B cell (primary cell): ENCODE results near the gene MCRIP2. TPM values are rescaled to one million over a fixed set of nuclear protein-coding genes. Genes with fewer than 3 reads are reported as not detected.
A peak's percentile ranks its signal among the peaks of the same experiment; 100 is the strongest.

Experiments
- ATAC-seq: fragments of 200-7000 bp; cut with Tn5 transposase; one replicate; pipeline ENCODE4 v1.10.0; 2021; ENCODE audit warnings: low read depth, mild to moderate bottlenecking, moderate number of reproducible peaks, moderate library complexity
- CTCF ChIA-PET: fragments of 350-600 bp; sonication (Branson Sonifier 250); formaldehyde crosslinking; loops from one replicate; lab custom pipeline; 2021; ENCODE audit warnings: antibody characterized with exemption, inconsistent platforms; lab: Charles Lee
- POLR2A ChIA-PET: fragments of 350-600 bp; sonication (Branson Sonifier 250); formaldehyde crosslinking; loops from one replicate; lab custom pipeline; 2021; ENCODE audit warnings: antibody characterized with exemption; lab: Charles Lee
- DNase-seq: peaks from one replicate; pipeline ENCODE4 v3.0.0; 2013
- H2AFZ ChIP-seq: 2 replicates; pipeline ENCODE4 v1.6.1; 2012; ENCODE audit warnings: mild to moderate bottlenecking, low read depth, low read length; ENCODE audit not compliant: insufficient read depth, poor library complexity, severe bottlenecking
- H3K27ac ChIP-seq, 2 donors: 1 replicate in 1 of 2; 2 replicates in 1 of 2; pipeline ENCODE4 v1.5.1; 2012 to 2013; ENCODE audit warnings: low read length in 2 of 2, mild to moderate bottlenecking in 2 of 2, moderate library complexity in 1 of 2
- H3K27me3 ChIP-seq, 4 experiments: fragments of 200-600 bp in 1 of 4; sonication (generic) in 1 of 4; replicated peaks in 1 of 4; 1 replicate in 2 of 4; 2 replicates in 2 of 4; pipeline versions ENCODE4 v1.6.1 to v1.7.0; 2013 to 2016; ENCODE audit warnings: low read length in 3 of 4, mild to moderate bottlenecking in 2 of 4, mixed read lengths in 1 of 4, moderate library complexity in 1 of 4; ENCODE audit not compliant: insufficient read depth in 4 of 4, control insufficient read depth in 3 of 4; ENCODE audit errors: control extremely low read depth in 1 of 4
- H3K36me3 ChIP-seq, 2 experiments: replicated peaks in 1 of 2; 1 replicate in 1 of 2; 2 replicates in 1 of 2; pipeline versions ENCODE4 v1.6.1 to v1.7.1; 2013; ENCODE audit warnings: low read length in 1 of 2; ENCODE audit not compliant: insufficient read depth in 2 of 2, control insufficient read depth in 1 of 2; ENCODE audit errors: control extremely low read depth in 1 of 2, extremely low read depth in 1 of 2
- H3K4me1 ChIP-seq, 2 donors: fragments of 200-600 bp in 1 of 2; sonication (generic) in 1 of 2; 1 replicate in 1 of 2; 2 replicates in 1 of 2; pipeline versions ENCODE4 v1.5.1 to v1.6.1; 2013 to 2017; ENCODE audit warnings: low read length in 2 of 2; ENCODE audit not compliant: control insufficient read depth in 2 of 2, insufficient read depth in 2 of 2
- H3K4me2 ChIP-seq: replicated peaks from 2 replicates; pipeline ENCODE3; 2012; ENCODE audit warnings: mild to moderate bottlenecking, low read depth, low read length; ENCODE audit not compliant: poor library complexity, severe bottlenecking
- H3K4me3 ChIP-seq, 5 experiments: fragments of 200-600 bp in 1 of 5; sonication (generic) in 1 of 5; 1 replicate in 3 of 5; 2 replicates in 2 of 5; pipeline versions ENCODE4 v1.5.1 to v1.7.0; 2011 to 2016; ENCODE audit warnings: low read length in 4 of 5, mild to moderate bottlenecking in 4 of 5, low read depth in 2 of 5, control low read depth in 1 of 5, moderate library complexity in 1 of 5; ENCODE audit not compliant: insufficient read depth in 1 of 5; ENCODE audit errors: control extremely low read depth in 1 of 5, extremely low read depth in 1 of 5
- H3K79me2 ChIP-seq: fragments of 200-600 bp; sonication (generic); one replicate; pipeline ENCODE4 v1.6.0; 2016; ENCODE audit warnings: low read length; ENCODE audit not compliant: control insufficient read depth, insufficient read depth
- H3K9ac ChIP-seq: fragments of 200-600 bp; sonication (generic); 2 replicates; pipeline ENCODE4 v1.6.1; 2017; ENCODE audit warnings: mild to moderate bottlenecking, low read length, moderate library complexity
- H3K9me3 ChIP-seq, 3 donors: one replicate each; pipeline versions ENCODE4 v1.6.1 to v1.7.1; 2013; ENCODE audit warnings: low read length in 2 of 3; ENCODE audit not compliant: control insufficient read depth in 2 of 3, insufficient read depth in 1 of 3; ENCODE audit errors: control extremely low read depth in 1 of 3
- H4K20me1 ChIP-seq: 2 replicates; pipeline ENCODE4 v1.6.0; 2012; ENCODE audit warnings: mild to moderate bottlenecking, low read length; ENCODE audit not compliant: insufficient read depth, control insufficient read depth, poor library complexity, severe bottlenecking
- H3K27ac Mint-ChIP-seq: one replicate; pipeline ENCODE4 v1.8.0; 2021; ENCODE audit warnings: mixed read lengths
- H3K27me3 Mint-ChIP-seq: one replicate; pipeline ENCODE4 v1.8.0; 2021; ENCODE audit warnings: mixed read lengths
- H3K4me1 Mint-ChIP-seq: one replicate; pipeline ENCODE4 v1.8.0; 2021; ENCODE audit warnings: mixed read lengths
- H3K4me3 Mint-ChIP-seq: one replicate; pipeline ENCODE4 v1.8.0; 2021; ENCODE audit warnings: mixed read lengths
- H3K9me3 Mint-ChIP-seq: one replicate; pipeline ENCODE4 v1.8.0; 2022; ENCODE audit warnings: mixed read lengths; ENCODE audit not compliant: insufficient read depth
- EZH2 ChIP-seq: IDR thresholded peaks from 2 replicates; pipeline ENCODE4 v1.6.1; 2012; ENCODE audit warnings: borderline replicate concordance, low read depth, mild to moderate bottlenecking, moderate library complexity, low read length; ENCODE audit not compliant: insufficient read depth, poor library complexity, severe bottlenecking
- WGBS: methylation state at CpG from one replicate; pipeline ENCODE4 v1.1.5; 2013; ENCODE audit warnings: missing lambda C conversion rate; ENCODE audit not compliant: insufficient coverage; 5-methylcytosine and 5-hydroxymethylcytosine counted together
- intact Hi-C: fragments of 100-400 bp; cut with micrococcal nuclease; formaldehyde crosslinking; loops from one replicate; pipeline ENCODE4 v1.10.0; 2022
- polyA plus RNA-seq: library from polyadenylated mRNA; depleted of rRNA; stranded (reverse); fragments of >200 nt; gene quantifications from 2 replicates; pipeline ENCODE4 v1.2.3, GENCODE V29; 2012
- total RNA-seq, 2 donors: library from RNA; stranded (reverse); fragments of 120-200 nt in 1 of 2; gene quantifications; 1 replicate in 1 of 2; 2 replicates in 1 of 2; pipeline versions ENCODE4 v1.2.3 to v1.2.4, GENCODE V29; 2013 to 2022
- TF ChIP-seq, protein P1 (sequence below): fragments of 200-600 bp; IDR thresholded peaks from one replicate; pipeline ENCODE4 v1.8.0; 2022; ENCODE audit warnings: antibody characterized with exemption, mild to moderate bottlenecking

MCRIP2 gene
- total and polyA plus RNA-seq, 2 donors (not counting 1 experiment from before 2014, with no cell fraction given), result 29.2 to 46.0 TPM

DNA sequence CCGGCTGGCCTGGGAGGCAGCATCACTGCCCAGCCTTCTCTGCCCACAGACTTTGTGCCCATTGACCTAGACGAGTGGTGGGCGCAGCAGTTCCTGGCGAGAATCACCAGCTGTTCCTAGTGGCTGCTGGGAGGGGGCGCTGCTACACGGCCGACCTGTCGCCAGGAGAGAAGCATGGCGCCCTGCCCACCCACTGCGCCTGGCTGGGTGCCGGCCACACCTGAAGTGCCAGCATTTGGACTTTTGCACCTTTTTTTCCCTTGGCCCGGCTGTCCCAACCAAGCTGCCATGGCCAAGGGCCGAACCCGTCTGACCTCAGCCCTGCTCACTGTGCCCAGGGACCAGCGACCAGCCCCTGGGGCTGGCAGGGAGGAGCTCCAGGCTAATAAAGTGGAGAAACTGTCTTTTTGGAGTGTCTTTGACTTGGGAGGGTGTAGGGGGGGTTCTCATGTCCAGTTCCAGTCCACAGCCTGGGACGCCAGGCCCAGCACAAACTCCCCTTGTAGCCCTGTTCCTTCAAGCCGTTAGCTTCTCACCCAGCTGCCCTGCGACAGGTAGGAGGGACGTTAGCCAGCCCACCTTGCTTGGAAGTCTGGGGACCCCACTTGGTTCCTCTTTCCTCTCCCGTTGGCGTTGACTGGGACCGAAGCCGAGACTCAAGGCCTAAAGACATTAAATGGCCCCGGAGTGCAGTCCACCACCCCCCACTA is 6.6 kb downstream of the MCRIP2 start:
- DNase-seq (peak; percentile 52), ATAC-seq (no peak)
- Histone ChIP-seq H3K9me3 (peaks cover 0 to 2% (median 0%) of the 10 kb centered on the region in 3 donors), H3K4me1 (peaks cover 15 to 20% of the 10 kb centered on the region in 2 donors), H3K4me2 (peak overlapping the region; percentile 92), H3K27me3 (no peaks in the 10 kb centered on the region), H3K36me3 (no peaks in the 10 kb centered on the region), H3K79me2 (peaks cover 8% of the 10 kb centered on the region), H2AFZ (peak overlapping the region; percentile 92), H4K20me1 (peaks cover 8% of the 10 kb centered on the region), H3K9ac (peak overlapping the region; percentile 71), H3K4me3 (peak overlapping the region; percentile 27 to 76 (median 67)), H3K27ac (peak overlapping the region; percentile 79 to 90)
- 39% methylated on average over 24 of the region's 24 CpGs for WGBS
- Mint-ChIP-seq H3K4me1 (peaks cover 19% of the 10 kb centered on the region), H3K4me3 (peak overlapping the region; percentile 84), H3K9me3 (no peaks in the 10 kb centered on the region), H3K27me3 (no peaks in the 10 kb centered on the region), H3K27ac (peak overlapping the region; percentile 84)
- ChIA-PET CTCF (interaction anchor here (1.2 to 1.4 kb wide), 2 partner anchors 10 to 12 kb away, joined by 4 to 5 read pairs; partner anchors contain the start of gene METTL26), POLR2A (interaction anchor here (0.6 to 1.2 kb wide), 2 partner anchors 10 to 12 kb away, joined by 3 to 4 read pairs; partner anchors contain the start of gene METTL26)
- TF ChIP-seq, protein P1, sequence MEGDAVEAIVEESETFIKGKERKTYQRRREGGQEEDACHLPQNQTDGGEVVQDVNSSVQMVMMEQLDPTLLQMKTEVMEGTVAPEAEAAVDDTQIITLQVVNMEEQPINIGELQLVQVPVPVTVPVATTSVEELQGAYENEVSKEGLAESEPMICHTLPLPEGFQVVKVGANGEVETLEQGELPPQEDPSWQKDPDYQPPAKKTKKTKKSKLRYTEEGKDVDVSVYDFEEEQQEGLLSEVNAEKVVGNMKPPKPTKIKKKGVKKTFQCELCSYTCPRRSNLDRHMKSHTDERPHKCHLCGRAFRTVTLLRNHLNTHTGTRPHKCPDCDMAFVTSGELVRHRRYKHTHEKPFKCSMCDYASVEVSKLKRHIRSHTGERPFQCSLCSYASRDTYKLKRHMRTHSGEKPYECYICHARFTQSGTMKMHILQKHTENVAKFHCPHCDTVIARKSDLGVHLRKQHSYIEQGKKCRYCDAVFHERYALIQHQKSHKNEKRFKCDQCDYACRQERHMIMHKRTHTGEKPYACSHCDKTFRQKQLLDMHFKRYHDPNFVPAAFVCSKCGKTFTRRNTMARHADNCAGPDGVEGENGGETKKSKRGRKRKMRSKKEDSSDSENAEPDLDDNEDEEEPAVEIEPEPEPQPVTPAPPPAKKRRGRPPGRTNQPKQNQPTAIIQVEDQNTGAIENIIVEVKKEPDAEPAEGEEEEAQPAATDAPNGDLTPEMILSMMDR, result peak; percentile 41
- TF ChIP-seq EZH2, result no peak
- intact Hi-C loops, result loop anchor here (2.0 kb wide), 2 partner anchors 19 to 59 kb away; no protein-coding TSS in a partner anchor
